Thyroid gland (tissue), 4 donors: ENCODE measurements around the gene CFAP299.

Source experiments
- CTCF ChIP-seq, 6 experiments: fragments of 200-600 bp in 3 of 6; fragments of 450-650 bp in 3 of 6; sonication (generic) in 3 of 6; IDR thresholded peaks; one replicate each; pipeline ENCODE4 v1.5.1; 2016 to 2019; ENCODE audit warnings: antibody characterized with exemption in 6 of 6, mild to moderate bottlenecking in 2 of 6, inconsistent platforms in 1 of 6, moderate library complexity in 1 of 6
- POLR2A ChIP-seq, 2 donors: fragments of 450-650 bp; IDR thresholded peaks; one replicate each; pipeline ENCODE4 v1.6.1; 2017; ENCODE audit warnings: antibody characterized with exemption in 2 of 2, mild to moderate bottlenecking in 2 of 2, moderate library complexity in 1 of 2

- no peak for TF ChIP-seq CTCF (IDR thresholded peaks at IDR 0.05)
- TF ChIP-seq POLR2A (IDR thresholded peaks at IDR 0.05): no peak
Measured at GRCh38 chr4:80484712-80485111, 149.2 kb downstream of the CFAP299 start.
